Chondrocyte (in vitro differentiated cells): ENCODE data around the gene PIBF1. TPM values are rescaled to one million over a fixed set of nuclear protein-coding genes. Genes with fewer than 3 reads are reported as not detected.

Experiments
- DNase-seq: peaks from one replicate; pipeline ENCODE4 v3.0.0; 2021; ENCODE audit warnings: mixed read lengths, low spot score
- H3K27ac Mint-ChIP-seq: one replicate; pipeline ENCODE4 v1.8.0; 2021; ENCODE audit warnings: mild to moderate bottlenecking, moderate library complexity, mixed read lengths; ENCODE audit not compliant: unreplicated experiment
- H3K27me3 Mint-ChIP-seq: 2 replicates; pipeline ENCODE4 v1.8.0; 2021; ENCODE audit warnings: low read depth, mixed read lengths
- H3K36me3 Mint-ChIP-seq: 2 replicates; pipeline ENCODE4 v1.8.0; 2021; ENCODE audit warnings: low read depth, mixed read lengths
- H3K4me1 Mint-ChIP-seq: 2 replicates; pipeline ENCODE4 v1.8.0; 2021; ENCODE audit warnings: low read depth, mild to moderate bottlenecking, mixed read lengths
- H3K4me3 Mint-ChIP-seq: one replicate; pipeline ENCODE4 v1.8.0; 2021; ENCODE audit warnings: mild to moderate bottlenecking, moderate library complexity, mixed read lengths; ENCODE audit not compliant: unreplicated experiment
- H3K9me3 Mint-ChIP-seq: 2 replicates; pipeline ENCODE4 v1.8.0; 2021; ENCODE audit warnings: low read depth, mixed read lengths
- total RNA-seq: library from RNA; stranded (reverse); gene quantifications from 3 replicates; pipeline ENCODE4 v1.2.1, GENCODE V29; 2021
- TF ChIP-seq, protein P1 (sequence below): fragments of 200-600 bp; sonication (generic); IDR thresholded peaks from 2 replicates; pipeline ENCODE4 v1.5.0; 2021; ENCODE audit warnings: antibody characterized with exemption, mild to moderate bottlenecking, moderate library complexity

PIBF1 gene
- total RNA-seq, 1 donor from 2014 or later: 18.2 TPM

DNA sequence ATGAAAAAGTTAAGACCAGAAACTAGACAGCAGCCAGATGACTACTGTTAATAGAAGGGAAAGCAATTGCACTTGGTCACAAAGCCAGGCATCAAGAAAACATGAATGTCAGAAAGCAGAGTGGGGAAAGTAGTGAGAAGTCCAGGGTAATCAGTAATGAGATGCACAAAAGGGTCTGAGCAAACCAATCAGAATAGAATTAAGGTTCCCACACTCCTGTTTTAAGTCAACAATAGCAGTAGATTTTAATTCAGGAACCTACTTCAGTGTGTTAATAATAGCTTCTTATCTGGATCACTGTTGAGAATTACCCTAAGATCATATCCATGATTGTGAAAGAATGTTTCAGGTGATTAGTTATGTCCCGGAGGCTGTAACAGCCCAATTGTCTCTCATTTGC, 204.3 kb downstream of the PIBF1 start:
- no peak for DNase-seq
- H3K27ac Mint-ChIP-seq: no peak overlapping the region
- no peaks in the 10 kb centered on the region for H3K9me3 Mint-ChIP-seq
- no peaks in the 10 kb centered on the region for H3K27me3 Mint-ChIP-seq
- H3K36me3 Mint-ChIP-seq: peaks cover 4% of the 10 kb centered on the region
- no peak overlapping the region for H3K4me3 Mint-ChIP-seq
- TF ChIP-seq, protein P1, sequence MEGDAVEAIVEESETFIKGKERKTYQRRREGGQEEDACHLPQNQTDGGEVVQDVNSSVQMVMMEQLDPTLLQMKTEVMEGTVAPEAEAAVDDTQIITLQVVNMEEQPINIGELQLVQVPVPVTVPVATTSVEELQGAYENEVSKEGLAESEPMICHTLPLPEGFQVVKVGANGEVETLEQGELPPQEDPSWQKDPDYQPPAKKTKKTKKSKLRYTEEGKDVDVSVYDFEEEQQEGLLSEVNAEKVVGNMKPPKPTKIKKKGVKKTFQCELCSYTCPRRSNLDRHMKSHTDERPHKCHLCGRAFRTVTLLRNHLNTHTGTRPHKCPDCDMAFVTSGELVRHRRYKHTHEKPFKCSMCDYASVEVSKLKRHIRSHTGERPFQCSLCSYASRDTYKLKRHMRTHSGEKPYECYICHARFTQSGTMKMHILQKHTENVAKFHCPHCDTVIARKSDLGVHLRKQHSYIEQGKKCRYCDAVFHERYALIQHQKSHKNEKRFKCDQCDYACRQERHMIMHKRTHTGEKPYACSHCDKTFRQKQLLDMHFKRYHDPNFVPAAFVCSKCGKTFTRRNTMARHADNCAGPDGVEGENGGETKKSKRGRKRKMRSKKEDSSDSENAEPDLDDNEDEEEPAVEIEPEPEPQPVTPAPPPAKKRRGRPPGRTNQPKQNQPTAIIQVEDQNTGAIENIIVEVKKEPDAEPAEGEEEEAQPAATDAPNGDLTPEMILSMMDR: no peak
- peaks cover 22% of the 10 kb centered on the region for H3K4me1 Mint-ChIP-seq

DNA sequence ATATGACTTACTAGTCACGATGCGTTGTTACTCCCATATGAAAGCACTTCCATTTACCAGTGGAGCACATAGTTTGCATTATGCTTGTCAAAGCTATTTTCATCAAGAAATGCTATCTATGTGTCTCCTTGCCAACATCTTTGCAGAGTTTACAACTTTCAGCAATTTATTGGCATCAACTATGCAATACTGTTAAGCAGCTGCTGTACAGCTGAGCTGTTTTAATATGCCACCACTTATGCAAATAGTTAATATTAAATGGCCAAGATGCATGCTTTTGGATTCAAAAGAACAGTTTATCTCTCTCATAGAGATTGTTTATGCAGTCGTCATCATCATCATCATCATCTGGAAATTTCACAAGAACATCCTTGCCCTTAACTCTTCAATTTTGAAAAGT, 209.0 kb downstream of the PIBF1 start:
- H3K36me3 Mint-ChIP-seq: peaks cover 8% of the 10 kb centered on the region
- DNase-seq: no peak
- H3K27ac Mint-ChIP-seq: no peak overlapping the region
- H3K4me3 Mint-ChIP-seq: no peak overlapping the region
- TF ChIP-seq, protein P1: no peak
- H3K9me3 Mint-ChIP-seq: no peaks in the 10 kb centered on the region
- no peaks in the 10 kb centered on the region for H3K27me3 Mint-ChIP-seq
- H3K4me1 Mint-ChIP-seq: no peaks in the 10 kb centered on the region

DNA sequence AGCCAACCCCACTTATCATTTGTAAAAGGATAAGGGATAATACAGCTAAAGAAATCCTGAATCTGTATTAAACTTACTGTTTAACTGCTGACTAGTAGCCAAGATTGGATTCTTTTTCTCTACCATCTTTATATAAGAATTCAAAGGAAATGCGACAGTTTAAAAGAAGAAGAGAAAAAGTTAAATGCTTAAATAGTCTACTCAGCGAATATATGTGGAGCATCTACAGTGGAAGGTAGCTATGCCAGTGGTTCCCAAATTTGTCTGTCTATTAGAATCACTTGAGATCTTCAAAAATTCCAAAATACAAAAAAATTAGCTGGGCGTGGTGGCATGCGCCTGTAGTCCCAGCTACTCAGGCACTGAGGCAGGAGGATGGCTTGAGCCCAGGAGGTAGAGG, 216.1 kb downstream of the PIBF1 start:
- H3K4me3 Mint-ChIP-seq: no peak overlapping the region
- H3K27ac Mint-ChIP-seq: no peak overlapping the region
- H3K27me3 Mint-ChIP-seq: no peaks in the 10 kb centered on the region
- H3K9me3 Mint-ChIP-seq: no peaks in the 10 kb centered on the region
- TF ChIP-seq, protein P1: no peak
- DNase-seq: no peak
- H3K4me1 Mint-ChIP-seq: peaks cover 4% of the 10 kb centered on the region
- no peaks in the 10 kb centered on the region for H3K36me3 Mint-ChIP-seq

DNA sequence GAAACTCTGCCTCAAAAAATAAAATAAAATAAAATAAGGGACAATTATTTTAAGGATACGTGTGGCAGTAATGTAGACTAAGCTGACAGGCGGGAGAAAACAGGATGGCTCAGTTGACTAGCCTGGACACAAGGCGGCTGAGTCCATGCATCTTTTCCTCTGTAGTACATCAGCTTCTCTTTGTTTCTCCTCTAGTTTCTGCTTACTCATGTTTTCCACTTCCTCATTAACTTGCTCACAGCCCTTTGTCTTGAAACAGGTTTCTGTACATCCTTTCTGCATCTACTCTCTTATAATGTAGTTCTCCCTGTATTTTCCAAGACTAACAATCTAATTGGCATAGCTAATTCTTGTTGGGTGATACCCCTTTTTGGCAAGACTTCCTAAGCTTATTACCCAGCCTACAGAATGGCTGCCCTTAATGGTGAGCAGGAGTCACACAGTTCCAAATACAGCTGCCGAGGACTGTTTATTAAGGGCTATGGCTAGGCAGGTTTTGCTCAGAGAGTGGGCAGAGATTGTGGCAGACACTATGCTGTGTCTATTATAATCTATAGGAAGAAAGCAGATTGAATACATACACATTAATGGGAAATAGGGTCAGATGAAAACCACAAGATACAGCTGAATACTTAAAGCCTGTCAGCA, 218.2 kb downstream of the PIBF1 start:
- TF ChIP-seq, protein P1: no peak
- Mint-ChIP-seq H3K9me3 (no peaks in the 10 kb centered on the region), H3K36me3 (peaks cover 6% of the 10 kb centered on the region), H3K27me3 (no peaks in the 10 kb centered on the region), H3K4me3 (no peak overlapping the region), H3K27ac (no peak overlapping the region), H3K4me1 (peaks cover 4% of the 10 kb centered on the region)
- no peak for DNase-seq

DNA sequence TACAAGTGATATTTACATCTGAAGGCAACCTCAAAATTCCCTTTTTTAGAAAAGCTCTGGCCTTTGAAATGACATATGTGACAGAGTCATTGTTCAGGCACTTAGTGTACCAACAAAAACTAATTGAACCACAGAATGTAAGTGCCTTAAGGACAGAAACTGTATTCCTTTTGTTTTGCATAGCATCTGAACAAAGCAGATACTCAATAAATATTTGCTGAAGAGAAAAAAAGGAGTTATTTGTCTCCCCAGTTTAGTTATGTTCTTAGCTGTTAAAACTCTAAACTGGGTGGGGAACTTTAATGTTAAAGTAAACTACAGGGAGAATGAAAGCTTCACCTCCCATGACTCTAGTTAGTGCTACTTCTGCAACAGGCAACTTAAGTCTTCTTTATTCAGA, 220.0 kb downstream of the PIBF1 start:
- Mint-ChIP-seq H3K4me1 (peaks cover 4% of the 10 kb centered on the region), H3K36me3 (peaks cover 6% of the 10 kb centered on the region), H3K27ac (no peak overlapping the region), H3K27me3 (no peaks in the 10 kb centered on the region), H3K9me3 (no peaks in the 10 kb centered on the region), H3K4me3 (no peak overlapping the region)
- DNase-seq: no peak
- TF ChIP-seq, protein P1: no peak
